ENCODE data around the gene DNASE1L1.

- TF ChIP-seq POLR2A (IDR thresholded peaks at IDR 0.05; ENCODE audit: extremely low read depth, insufficient read length) (no peak), MYC (IDR thresholded peaks at IDR 0.05; ENCODE audit: low read depth, low read length) (no peak)
- TF ChIP-seq, protein P1, sequence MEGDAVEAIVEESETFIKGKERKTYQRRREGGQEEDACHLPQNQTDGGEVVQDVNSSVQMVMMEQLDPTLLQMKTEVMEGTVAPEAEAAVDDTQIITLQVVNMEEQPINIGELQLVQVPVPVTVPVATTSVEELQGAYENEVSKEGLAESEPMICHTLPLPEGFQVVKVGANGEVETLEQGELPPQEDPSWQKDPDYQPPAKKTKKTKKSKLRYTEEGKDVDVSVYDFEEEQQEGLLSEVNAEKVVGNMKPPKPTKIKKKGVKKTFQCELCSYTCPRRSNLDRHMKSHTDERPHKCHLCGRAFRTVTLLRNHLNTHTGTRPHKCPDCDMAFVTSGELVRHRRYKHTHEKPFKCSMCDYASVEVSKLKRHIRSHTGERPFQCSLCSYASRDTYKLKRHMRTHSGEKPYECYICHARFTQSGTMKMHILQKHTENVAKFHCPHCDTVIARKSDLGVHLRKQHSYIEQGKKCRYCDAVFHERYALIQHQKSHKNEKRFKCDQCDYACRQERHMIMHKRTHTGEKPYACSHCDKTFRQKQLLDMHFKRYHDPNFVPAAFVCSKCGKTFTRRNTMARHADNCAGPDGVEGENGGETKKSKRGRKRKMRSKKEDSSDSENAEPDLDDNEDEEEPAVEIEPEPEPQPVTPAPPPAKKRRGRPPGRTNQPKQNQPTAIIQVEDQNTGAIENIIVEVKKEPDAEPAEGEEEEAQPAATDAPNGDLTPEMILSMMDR (IDR thresholded peaks at IDR 0.05; ENCODE audit: low read depth, low read length): no peak
These were observed 50.2 kb downstream of the DNASE1L1 start for GRCh38 chrX:154358829-154359228.
